Measurements from ENCODE around the gene HYAL4. TPM values are rescaled to one million over a fixed set of nuclear protein-coding genes. Genes with fewer than 3 reads are reported as not detected.

The HYAL4 gene
- total RNA-seq, 2 donors from 2014 or later = 0.51 to 1.2 TPM

- Histone ChIP-seq H3K27me3 (ENCODE audit: control insufficient read depth, insufficient read depth, low read length, poor library complexity, severe bottlenecking) (no peaks in the 10 kb centered on the region), H3K27ac (ENCODE audit: low read depth, low read length) (no peak within 1 kb of the TSS), H3K9me3 (ENCODE audit: control insufficient read depth, low read length) (peaks cover 19% of the 10 kb centered on the region), H3K9ac (ENCODE audit: extremely low read depth, low read length, poor library complexity, severe bottlenecking) (no peak within 1 kb of the TSS), H3K4me3 (ENCODE audit: low read length) (peak within 1 kb of the TSS; percentile 27), H3K4me1 (ENCODE audit: control insufficient read depth, insufficient read depth, low read length) (peaks cover 18% of the 10 kb centered on the region), H3K36me3 (ENCODE audit: control insufficient read depth, insufficient read depth, low read length) (no peaks in the 10 kb centered on the region)
- Mint-ChIP-seq H3K4me1 (peaks cover 50% of the 10 kb centered on the region), H3K4me3 (no peak within 1 kb of the TSS), H3K27ac (peak within 1 kb of the TSS; percentile 10), H3K27me3 (ENCODE audit: insufficient read depth) (no peaks in the 10 kb centered on the region), H3K36me3 (ENCODE audit: low read depth) (no peaks in the 10 kb centered on the region), H3K9me3 (peaks cover 3% of the 10 kb centered on the region)
- TF ChIP-seq CTCF (conservative IDR thresholded peaks at IDR 0.05) = no peak
- DNase-seq = no peak
Measured at GRCh38 chr7:123924941-123925340, 80.0 kb downstream of the HYAL4 start, which contains the start of gene SPAM1. Gene SPAM1 (plus strand): TSS chr7:123925241. CDS start chr7:123953571, 28,330 bp downstream.

Other genes with a start within 250 kb of the HYAL4 start
- not detected for gene ASB15, start 243.3 kb upstream of the HYAL4 start, total RNA-seq
- not detected for gene LMOD2, start 189.3 kb upstream of the HYAL4 start, total RNA-seq
- 10 to 100 TPM; 35.1 to 36.7 TPM for gene WASL, start 96.2 kb upstream of the HYAL4 start, total RNA-seq
- under 1 TPM; 0.18 to 0.49 TPM for gene SPAM1, start 80.1 kb downstream of the HYAL4 start, total RNA-seq
- 1 to 10 TPM in 1 of 2 donors, under 1 TPM in 1; 0.31 to 1.5 TPM for gene TMEM229A, start 187.9 kb downstream of the HYAL4 start, total RNA-seq